Measurements from ENCODE around the gene DNAH11. TPM values are rescaled to one million over a fixed set of nuclear protein-coding genes. Genes with fewer than 3 reads are reported as not detected.

The DNAH11 gene
- polyA plus RNA-seq (2011; rRNA removed) (0.59 and 0.87 TPM in 2 replicates), polyA minus RNA-seq (2011; rRNA and poly(A)+ RNA removed) (1.1 and 1.6 TPM in 2 replicates)

- H3K36me3 ChIP-seq (ENCODE audit: control insufficient read depth, insufficient read depth, low read length), result no peaks in the 10 kb centered on the region
- peaks cover 5% of the 10 kb centered on the region for H3K27me3 ChIP-seq (ENCODE audit: control insufficient read depth, insufficient read depth, low read length)
- no peak for DNase-seq (ENCODE audit: low read depth)
- ChIA-PET POLR2A (no interaction called here), CTCF (no interaction called here)
- TF ChIP-seq, protein P1, sequence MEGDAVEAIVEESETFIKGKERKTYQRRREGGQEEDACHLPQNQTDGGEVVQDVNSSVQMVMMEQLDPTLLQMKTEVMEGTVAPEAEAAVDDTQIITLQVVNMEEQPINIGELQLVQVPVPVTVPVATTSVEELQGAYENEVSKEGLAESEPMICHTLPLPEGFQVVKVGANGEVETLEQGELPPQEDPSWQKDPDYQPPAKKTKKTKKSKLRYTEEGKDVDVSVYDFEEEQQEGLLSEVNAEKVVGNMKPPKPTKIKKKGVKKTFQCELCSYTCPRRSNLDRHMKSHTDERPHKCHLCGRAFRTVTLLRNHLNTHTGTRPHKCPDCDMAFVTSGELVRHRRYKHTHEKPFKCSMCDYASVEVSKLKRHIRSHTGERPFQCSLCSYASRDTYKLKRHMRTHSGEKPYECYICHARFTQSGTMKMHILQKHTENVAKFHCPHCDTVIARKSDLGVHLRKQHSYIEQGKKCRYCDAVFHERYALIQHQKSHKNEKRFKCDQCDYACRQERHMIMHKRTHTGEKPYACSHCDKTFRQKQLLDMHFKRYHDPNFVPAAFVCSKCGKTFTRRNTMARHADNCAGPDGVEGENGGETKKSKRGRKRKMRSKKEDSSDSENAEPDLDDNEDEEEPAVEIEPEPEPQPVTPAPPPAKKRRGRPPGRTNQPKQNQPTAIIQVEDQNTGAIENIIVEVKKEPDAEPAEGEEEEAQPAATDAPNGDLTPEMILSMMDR (IDR thresholded peaks at IDR 0.05; ENCODE audit: insufficient read depth, low read depth, low read length), result no peak
- peak within 1 kb of the TSS; percentile 45 for H3K4me3 ChIP-seq (ENCODE audit: low read depth, low read length)
These were observed at the start of gene DNAH11 for GRCh38 chr7:21542891-21543527. Gene DNAH11, plus strand, starts transcription at chr7:21543039. Its CDS starts 207 bp downstream, at chr7:21543246.

GRCh38 chr7:21495731-21496130, 47.1 kb upstream of the DNAH11 start:
- H3K27me3 ChIP-seq (ENCODE audit: control insufficient read depth, insufficient read depth, low read length), result no peaks in the 10 kb centered on the region
- ChIA-PET POLR2A (no interaction called here), CTCF (no interaction called here)
- no peak overlapping the region for H3K4me3 ChIP-seq (ENCODE audit: low read depth, low read length)
- TF ChIP-seq, protein P1 (IDR thresholded peaks at IDR 0.05; ENCODE audit: insufficient read depth, low read depth, low read length), result no peak
- no peaks in the 10 kb centered on the region for H3K36me3 ChIP-seq (ENCODE audit: control insufficient read depth, insufficient read depth, low read length)
- no peak for DNase-seq (ENCODE audit: low read depth)

GRCh38 chr7:21497072-21497471, 45.8 kb upstream of the DNAH11 start:
- CTCF ChIA-PET, result interaction anchor here (1.2 to 1.5 kb wide), 2 partner anchors 10 to 242 kb away, joined by 4 to 5 read pairs; no protein-coding TSS in a partner anchor
- TF ChIP-seq, protein P1 (IDR thresholded peaks at IDR 0.05; ENCODE audit: insufficient read depth, low read depth, low read length), result peak; percentile 49
- DNase-seq (ENCODE audit: low read depth), result no peak
- Histone ChIP-seq H3K36me3 (ENCODE audit: control insufficient read depth, insufficient read depth, low read length) (no peaks in the 10 kb centered on the region), H3K27me3 (ENCODE audit: control insufficient read depth, insufficient read depth, low read length) (no peaks in the 10 kb centered on the region), H3K4me3 (ENCODE audit: low read depth, low read length) (no peak overlapping the region)
- POLR2A ChIA-PET, result no interaction called here

GRCh38 chr7:21500117-21500832, 42.6 kb upstream of the DNAH11 start:
- TF ChIP-seq, protein P1 (IDR thresholded peaks at IDR 0.05; ENCODE audit: insufficient read depth, low read depth, low read length), result no peak
- no peak for DNase-seq (ENCODE audit: low read depth)
- Histone ChIP-seq H3K27me3 (ENCODE audit: control insufficient read depth, insufficient read depth, low read length) (no peaks in the 10 kb centered on the region), H3K36me3 (ENCODE audit: control insufficient read depth, insufficient read depth, low read length) (no peaks in the 10 kb centered on the region), H3K4me3 (ENCODE audit: low read depth, low read length) (no peak overlapping the region)
- ChIA-PET CTCF (no interaction called here), POLR2A (no interaction called here)

GRCh38 chr7:21504021-21504420, 38.8 kb upstream of the DNAH11 start:
- TF ChIP-seq, protein P1 (IDR thresholded peaks at IDR 0.05; ENCODE audit: insufficient read depth, low read depth, low read length), result no peak
- ChIA-PET POLR2A (no interaction called here), CTCF (interaction anchor here (0.7 kb wide), 1 partner anchor 156 kb away, joined by 3 read pairs; no protein-coding TSS in a partner anchor)
- H3K36me3 ChIP-seq (ENCODE audit: control insufficient read depth, insufficient read depth, low read length), result no peaks in the 10 kb centered on the region
- H3K4me3 ChIP-seq (ENCODE audit: low read depth, low read length), result no peak overlapping the region
- no peak for DNase-seq (ENCODE audit: low read depth)
- H3K27me3 ChIP-seq (ENCODE audit: control insufficient read depth, insufficient read depth, low read length), result no peaks in the 10 kb centered on the region
